Left renal pelvis (tissue), 4 donors: ENCODE results near the gene EML2. TPM values are rescaled to one million over a fixed set of nuclear protein-coding genes. Genes with fewer than 3 reads are reported as not detected.

Experiments
- DNase-seq, 4 donors: peaks; one replicate each; pipeline ENCODE4 v3.0.0-alpha.2; 2013; ENCODE audit warnings: low read depth in 4 of 4, low spot score in 3 of 4
- polyA plus RNA-seq, 4 donors: library from polyadenylated mRNA; unstranded; fragments of 120-200 nt; gene quantifications; one replicate each; pipeline ENCODE4 v1.2.1, GENCODE V29; 2013; ENCODE audit not compliant: insufficient read length in 4 of 4

Gene EML2
- polyA plus RNA-seq, 4 donors, result 13.8 to 29.3 (median 19.0) TPM

DNA sequence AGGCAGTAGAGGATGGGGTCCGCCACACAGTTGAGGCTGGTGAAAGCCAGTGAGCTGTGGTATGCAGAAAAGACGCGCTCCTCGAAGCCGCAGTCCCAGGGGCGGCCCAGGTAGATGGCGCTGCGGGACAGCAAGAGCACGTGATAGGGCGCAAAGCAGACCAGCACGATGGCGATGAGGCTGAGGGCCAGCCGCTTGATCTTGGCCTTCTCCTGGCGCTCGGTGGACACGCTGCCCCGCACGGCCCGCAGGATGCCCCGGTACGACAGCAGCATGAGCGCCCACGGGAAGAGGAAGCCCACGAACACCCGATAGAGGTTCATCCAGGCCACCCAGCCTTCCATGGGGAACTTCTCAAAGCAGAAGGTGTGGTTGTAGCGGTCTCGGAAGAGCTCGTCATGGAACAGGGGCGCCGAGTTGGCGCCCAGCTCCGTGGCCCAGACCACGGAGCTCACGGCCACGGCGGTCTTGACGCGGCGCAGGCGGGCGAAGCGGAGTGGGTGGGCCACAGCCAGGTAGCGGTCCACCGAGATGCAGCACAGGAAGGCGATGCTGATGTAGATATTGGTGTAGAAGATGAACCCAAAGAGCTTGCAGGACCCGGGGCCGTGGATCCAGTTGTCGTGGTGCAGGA is 48.1 kb downstream of the EML2 start:
- no peak for DNase-seq

DNA sequence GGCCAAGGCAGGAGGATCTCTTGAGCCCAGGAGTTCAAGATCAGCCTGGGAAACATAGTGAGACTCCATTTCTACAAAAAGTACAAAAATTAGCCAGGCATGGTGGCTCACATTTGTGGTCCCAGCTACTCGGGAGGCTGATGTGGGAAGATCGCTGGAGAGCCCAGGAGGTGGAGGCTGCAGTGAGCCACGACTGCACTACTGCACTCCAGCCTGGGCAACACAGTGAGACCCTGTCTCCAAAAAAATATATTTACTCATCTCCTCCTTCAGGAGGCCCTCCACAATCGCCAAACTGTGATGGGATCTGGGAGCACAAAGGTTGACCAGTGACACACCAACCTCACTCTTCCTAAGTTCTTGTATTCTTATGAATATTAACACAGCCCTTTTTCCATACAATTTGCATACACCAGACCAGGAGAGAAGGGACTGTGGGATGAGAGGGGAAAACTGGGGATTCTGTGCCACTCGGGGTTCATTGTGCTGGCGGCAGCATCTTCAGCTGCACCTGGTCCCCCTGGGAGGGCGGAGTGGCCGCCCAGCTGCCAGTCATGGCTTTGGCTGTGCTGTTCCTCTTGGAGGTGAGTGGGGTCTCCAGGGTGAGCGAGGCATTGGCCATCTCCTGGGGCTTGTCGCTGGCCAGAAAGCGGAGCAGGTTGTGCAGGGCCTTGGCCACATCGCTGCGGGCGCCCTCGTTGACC is 48.7 kb downstream of the EML2 start:
- DNase-seq, result no peak

DNA sequence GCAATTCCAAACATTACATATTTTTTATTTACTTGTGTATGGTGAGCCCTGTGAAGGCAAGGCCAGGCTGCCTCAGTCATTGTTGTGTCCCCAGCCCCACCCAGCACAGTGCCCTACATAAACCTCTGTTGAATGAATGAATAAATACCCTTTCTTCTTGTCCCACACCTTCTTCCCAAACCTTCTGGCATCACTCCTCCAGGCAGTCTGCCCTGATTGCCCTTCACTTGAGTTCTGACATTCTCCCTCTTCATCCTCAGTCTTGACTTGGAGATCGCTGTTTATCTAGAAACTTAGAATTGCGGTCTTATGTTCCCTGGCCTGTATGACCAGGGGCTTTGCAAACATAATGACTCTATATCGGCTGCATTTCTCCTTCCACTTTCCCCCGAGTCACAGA is 49.4 kb downstream of the EML2 start:
- no peak for DNase-seq

DNA sequence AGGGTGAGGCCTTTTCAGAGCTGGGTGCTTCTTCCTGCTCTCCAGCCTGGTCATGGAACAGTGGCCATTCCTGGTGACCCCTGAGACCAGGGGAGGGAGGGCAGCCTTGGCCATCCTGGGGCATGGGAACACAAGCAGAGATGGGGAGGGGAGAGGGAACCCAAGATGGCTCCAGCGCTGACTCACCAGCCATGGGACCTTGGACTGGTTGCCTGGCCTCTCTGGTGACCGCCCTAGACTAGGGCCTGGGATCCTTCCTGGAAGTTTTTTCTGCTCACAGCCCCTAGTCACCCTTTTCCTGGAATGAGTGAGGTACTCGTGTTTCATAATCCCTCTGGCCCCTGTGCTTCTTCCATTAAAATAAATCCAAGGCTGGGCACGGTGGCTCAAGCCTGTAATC is 51.3 kb downstream of the EML2 start:
- no peak for DNase-seq

DNA sequence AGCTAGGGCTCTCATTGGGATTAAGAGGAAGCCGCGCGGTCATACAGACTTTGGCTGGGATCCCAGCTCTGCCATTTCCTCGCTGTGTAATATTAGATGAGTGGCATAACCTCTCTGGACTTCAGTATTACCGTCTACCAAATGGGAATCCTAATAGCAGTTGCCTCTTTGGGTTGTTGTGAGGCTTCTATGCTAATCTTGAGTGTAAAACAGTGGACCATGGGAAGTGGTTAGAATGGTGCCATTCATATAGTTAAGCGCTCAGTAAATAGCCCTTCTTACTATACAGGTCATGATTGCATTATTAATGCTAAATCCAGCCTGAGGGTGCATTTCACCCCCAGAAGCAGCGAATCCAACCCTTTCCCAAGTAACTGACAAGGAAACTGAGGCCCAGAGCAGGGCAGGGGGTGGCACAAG is 54.0 kb downstream of the EML2 start:
- no peak for DNase-seq

DNA sequence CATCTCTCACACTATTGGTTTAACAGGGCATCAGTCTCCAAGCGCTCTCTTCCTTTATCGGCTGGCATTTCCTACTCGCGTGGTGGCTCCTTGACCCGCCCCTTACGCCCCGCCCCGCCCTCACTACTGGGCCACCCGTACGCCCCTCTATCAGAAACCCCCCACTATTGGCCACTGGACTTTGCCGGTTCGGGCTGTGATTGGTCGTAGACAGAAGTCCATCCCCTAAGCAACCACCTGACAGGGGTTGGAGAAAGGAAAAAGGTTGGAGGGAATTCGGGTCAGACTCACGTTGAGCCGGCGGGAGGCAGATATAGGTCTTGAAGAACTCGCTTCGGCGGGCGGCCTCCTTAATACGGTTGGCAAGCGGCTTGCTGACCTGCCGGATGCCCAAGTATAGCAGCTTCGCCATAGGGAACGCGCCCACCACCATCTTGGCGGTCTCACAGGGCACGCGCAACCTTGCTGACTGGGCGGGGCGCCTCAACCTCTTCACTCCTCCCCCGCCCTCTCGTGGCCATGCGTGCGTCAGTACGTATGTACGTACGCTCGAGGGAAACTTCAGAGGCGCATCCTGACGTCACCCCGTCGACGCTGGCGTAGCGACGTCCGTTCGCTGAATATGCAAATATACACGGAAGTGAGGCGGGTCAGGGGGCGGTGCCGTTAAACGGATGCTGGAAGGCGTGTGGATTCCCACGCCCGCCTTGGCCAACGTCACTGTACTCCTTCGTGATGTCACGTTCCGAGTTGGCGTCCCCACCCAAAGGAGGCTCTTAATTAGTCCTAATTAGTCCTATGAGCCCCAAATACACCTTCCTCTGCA is 54.7 kb downstream of the EML2 start, which contains the start of gene OPA3:
OPA3 (minus strand) TSS at position 471 of the 826 bp plus-strand sequence; CDS start at position 433, 38 bp downstream.
- peak; percentile 99 to 100 (median 100) for DNase-seq

DNA sequence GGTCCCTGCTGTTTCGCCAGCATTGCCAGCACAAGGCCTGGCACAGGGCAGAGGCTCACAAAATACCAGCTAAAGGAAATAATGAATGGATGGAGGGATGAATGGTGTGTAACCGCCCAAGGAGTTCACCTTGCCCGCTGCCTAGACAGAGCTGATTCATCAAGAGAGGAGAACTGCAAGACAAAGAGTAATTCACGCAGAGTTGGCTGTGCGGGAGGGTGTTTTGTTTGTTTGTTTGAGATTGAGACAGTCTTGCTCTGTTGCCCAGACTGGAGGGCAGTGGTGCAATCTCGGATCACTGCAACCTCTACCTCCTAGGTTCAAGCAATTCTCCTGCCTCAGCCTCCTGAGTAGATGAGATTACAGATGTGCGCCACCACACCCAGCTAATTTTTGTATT is 57.6 kb downstream of the EML2 start:
- DNase-seq, result no peak

DNA sequence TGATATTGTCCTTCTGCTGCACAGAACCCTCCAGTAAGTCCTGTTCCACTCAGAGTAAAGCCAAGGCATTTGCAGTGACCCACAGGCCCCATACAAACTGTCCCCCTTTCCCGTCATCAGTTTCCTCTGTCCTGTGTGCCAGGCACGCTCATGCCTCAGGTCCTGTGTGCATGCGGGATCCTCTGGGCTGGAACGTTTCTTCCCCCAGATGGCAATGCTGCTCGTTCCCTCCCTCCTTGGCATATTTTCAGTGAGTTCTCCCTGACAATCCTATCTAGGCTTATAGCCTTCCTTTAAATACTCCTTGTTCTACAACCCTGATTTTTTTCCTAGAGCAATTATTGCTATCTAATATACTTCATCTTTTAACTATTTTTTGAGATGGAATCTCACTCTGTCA is 60.3 kb downstream of the EML2 start:
- no peak for DNase-seq

DNA sequence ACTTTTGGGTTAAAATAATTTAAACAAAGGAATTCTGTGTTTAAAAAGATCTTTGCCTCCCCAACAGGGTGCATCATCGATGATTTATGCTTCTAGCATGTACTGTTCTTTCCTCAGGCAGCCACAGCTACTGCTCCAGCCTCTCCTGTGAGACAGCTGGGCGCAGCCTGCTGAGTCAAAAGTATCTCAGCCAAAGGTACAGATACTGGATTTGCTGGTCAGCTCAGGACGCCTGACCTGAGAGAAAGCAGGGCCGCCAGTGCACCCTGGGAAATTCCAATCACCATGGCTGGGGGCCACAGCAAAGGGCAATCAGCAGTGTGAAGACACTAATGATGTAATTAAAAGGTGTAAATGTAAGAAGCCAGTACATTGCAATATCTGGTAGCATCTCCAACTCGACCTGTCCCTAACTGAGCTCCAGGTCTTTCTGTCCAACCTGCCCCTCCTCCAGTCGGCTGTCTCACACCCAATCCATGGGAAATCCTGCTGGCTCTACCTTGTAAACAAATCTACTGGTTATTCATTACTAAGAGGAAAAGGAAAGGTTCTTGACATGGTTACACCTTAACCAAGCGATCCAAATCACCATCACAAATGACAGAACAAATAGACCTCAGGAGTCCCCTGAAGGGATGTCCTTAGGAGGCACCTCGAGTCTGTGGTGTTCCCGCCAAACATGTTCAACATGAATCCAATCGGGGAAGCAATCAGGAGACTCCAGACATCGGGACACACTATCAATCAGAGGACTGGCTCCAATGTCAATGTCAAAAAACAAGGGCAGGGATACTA is 61.9 kb downstream of the EML2 start:
- DNase-seq, result peak in 1 of 4 donors; percentile 17

DNA sequence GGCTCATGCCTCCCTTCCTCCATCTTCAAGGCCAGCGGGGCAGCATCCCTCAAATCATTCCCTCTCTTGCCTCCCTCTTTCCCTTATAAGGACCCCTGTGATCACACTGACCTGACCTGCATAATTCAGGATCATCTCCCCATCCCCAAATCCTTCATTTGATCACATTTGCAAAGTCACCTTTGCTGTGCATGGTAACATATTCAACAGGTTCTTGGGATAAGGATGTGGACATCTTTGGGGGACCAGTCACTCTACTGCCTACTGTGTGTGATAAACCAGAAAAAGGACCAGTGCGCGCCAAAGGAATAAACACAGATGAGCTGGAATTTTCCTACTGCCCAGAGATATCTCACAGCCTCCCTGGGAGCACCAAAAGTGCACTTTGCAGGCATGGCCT is 62.5 kb downstream of the EML2 start:
- DNase-seq, result no peak

DNA sequence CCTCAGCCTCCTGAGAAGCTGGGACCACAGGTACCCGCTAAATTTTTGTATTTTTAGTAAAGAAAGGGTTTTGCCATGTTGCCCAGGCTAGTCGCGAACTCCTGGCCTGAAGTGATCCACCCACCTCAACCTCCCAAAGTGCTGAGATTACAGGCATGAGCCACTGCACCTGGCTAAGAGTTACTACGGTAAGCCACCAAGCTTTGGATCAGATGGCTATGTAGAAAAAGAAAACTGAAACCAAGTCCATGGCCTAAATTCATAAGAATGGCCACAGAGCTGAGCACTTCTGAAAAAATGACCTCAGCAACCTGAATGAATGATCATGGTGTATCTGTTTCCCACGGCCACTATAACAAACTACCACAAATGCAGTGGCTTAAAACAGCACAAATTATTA is 64.0 kb downstream of the EML2 start:
- DNase-seq, result no peak

DNA sequence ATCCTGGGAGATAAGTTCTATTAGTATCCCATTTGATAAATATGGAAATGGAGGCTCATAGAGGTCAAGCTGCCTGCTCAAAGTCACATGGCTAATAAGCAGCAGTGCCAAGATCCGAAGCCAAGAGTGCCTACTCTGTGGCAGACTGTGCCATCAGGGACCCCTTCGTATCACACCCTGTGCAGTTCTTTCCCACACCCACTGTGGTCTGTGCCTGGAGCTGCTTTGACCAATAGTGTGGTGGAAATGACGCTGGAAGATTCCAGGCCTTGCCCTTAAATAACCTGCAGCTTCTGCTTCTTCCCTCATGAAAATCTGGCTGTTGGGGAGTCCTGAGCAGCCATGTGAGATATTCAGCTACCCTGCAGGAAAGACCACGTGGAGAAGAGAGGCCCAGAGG is 64.7 kb downstream of the EML2 start:
- no peak for DNase-seq

DNA sequence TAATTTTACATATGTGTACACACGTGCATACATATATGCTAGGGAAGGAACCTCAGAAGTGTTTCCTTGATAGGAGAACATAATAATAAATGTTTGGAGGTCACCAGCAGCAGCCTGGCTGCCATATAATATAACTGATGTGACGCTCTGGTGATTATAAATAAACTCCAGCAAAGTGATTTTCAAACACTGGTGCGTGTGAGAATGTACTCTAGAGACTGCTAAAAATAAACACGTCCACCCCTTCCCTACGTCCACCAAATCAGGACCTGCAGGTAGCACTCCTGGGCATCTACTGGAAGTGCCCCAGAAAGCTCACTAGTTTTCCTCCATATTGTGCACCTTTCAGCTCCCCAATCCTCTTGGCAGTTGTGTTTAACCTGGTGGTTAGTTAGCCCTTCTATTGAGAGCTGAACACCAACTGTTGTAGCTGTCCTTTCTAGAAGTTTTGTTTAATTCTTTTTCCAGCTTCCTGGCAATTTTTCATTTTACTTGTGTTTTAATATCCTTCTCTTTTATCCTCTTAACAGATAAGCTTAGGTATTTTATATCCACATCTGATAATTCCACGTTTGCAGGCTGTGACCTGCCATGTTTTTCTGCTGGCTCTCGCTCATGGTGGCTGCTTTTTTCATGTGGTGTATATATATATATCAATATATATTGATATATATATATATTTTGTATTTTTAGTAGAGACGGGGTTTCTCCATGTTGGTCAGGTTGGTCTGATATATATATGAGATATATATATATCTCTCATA is 67.6 kb downstream of the EML2 start:
- DNase-seq, result no peak

DNA sequence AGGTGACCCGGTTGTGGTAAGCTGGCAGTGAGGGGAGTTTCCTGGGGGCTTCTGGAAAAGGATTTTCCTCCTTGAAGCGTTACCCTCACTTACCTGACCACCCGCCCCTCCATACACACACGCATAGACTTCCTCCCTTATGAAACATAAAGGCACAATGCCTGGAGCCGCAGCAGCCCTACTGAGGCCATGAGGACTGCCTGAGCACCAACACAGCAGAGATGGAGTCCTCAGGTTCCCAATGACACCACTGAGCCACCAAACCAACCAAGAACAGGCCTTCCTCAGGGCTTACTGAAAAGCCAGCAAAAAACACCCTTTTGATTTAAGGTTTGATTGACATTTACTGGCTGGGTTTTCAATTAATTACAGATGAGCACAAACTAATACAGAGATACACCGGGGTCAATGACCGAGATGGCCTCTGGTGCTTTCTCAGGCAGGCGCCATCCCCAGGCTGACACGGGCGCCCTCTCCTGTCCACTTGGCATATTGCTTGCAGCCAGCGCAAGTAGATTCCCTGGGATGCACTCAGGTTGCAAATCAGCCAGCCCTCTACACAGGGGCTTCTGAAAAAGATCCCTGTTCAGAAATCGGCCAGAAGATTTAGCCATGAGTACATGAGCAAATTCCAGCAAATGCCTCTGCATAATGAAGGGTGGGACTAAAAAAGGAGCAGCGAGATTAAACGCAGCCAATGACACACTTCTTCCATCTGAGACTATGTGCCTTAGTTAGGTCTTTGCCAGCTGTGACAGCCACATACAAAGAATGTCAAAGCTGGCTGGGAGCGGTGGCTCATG is 69.4 kb downstream of the EML2 start:
- no peak for DNase-seq

DNA sequence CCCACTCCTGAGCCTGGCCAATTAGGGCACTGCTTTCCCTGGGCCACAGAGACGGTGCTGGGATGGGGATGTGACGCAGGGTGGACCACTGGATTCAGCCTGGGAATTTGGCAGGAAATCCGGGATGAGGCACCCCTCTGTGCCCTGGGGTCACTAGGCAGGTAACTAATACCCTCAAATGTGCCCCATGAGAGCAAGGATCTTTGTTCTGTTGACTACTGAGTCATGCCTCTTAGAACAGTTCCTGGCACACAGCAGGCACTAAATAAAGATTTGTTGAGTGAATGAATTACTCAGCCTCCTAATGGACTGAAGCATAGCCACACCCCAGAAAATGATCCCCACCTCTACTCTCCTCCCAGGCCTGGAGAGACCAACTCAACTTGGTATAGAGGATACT is 70.5 kb downstream of the EML2 start:
- no peak for DNase-seq

DNA sequence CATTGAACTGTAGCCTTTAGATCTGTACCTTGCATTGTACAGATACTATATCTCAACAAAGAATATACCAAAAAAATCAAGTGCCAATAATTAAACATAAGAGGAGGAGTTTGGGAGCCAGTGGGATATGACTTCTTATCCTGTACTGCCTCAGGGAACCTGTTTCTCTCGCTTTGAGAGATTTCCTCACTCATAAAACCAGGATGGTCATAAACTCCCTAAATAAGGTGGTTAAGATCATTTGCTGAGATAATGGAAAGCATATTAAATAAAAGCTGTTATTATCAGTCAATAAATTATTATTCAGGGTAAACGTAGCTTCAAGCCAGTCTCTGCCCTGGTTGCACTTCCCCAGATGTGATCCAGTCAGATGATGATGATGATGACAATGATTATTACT is 71.6 kb downstream of the EML2 start:
- DNase-seq, result no peak

DNA sequence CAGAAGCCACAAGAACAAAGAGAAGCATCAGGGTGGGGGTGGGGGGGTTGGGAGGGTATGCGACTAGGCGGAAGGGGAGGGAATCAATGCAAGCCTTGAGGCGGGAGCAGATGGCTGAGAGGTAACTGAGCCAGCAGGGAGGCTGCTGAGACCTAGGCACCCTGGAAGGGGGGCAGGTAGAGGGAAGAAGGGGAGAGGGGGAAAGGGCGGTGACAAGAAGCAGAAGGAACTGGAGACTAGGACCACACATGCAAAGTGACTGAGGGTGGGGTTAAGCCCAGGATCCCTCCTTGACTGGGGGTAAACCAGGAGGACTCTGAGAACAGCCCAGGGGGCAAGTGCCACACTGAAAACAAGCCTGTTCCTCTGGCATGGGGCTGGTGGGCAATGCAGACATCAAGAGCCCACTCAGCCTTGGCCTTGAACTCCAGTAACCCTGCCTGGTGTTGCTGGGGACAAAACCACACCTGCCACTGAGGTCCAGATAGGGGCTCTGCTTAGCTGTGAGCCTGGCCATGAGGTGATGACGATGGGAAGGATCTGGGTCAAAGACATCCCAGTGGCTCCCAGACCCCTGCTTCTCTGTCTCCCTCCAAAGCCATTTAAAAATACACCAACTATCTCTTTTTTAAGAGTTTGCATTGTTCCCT is 74.9 kb downstream of the EML2 start:
- DNase-seq, result no peak

DNA sequence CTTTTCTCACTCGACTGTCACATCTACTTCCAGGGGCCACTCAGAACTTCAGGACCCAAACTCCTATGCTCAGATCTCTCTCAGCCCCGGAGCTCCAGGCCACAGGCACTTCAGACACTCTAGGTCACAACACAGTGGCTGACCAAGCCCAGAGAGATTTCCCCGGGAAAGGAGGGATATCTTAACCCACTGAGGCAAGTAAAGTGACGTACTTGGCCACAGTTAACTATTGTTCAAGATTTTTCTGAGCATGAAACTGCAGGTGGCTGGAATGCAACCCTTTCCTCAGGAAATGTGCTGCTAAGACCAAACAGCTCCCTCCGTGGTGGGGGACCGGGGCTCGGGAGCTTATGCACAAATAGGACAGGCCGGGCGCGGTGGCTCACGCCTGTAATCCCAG is 78.5 kb downstream of the EML2 start:
- no peak for DNase-seq

DNA sequence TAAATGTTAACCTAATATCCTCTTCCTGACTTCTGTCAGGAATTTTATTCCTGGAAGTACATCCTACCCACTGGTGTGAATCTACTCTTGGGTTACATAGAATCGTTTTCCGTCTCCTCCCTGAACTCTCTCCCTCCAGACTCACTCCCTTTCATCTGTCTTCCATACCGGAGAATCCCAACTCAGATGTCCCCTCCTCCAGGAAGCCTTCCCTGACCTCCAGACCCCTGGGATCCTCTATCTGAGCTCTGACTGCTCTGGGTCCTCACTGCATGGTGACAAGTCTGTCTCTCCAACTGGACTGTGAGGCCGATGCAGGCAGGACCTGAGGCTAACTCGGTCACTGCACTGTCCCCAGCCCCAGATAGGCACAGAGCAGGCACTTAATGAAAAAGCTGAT is 79.2 kb downstream of the EML2 start:
- no peak for DNase-seq
